Stimulated activated CD8-positive, alpha-beta memory T cell treated with anti-CD3 and anti-CD28 coated beads, Interleukin-7, amount 100 ng/mL, for 4 hours (primary cell): ENCODE results near the gene PRKG2.

Source experiments
- DNase-seq, 2 donors: peaks; one replicate each; pipeline ENCODE4 v3.0.0-alpha.2; 2020; ENCODE audit warnings: low read depth in 2 of 2

PRKG2 gene

GRCh38 chr4:81102107-81102506 lies 112.9 kb downstream of the PRKG2 start:
- DNase-seq, result no peak

- DNase-seq, result no peak
These were observed 118.5 kb downstream of the PRKG2 start for GRCh38 chr4:81096566-81096965.

GRCh38 chr4:81095389-81095788 lies 119.6 kb downstream of the PRKG2 start:
- DNase-seq, result no peak

GRCh38 chr4:81093720-81094401 lies 121.2 kb downstream of the PRKG2 start:
- no peak for DNase-seq

GRCh38 chr4:81085979-81086378 lies 129.0 kb downstream of the PRKG2 start:
- DNase-seq, result no peak

GRCh38 chr4:81085291-81085690 lies 129.7 kb downstream of the PRKG2 start:
- no peak for DNase-seq

- DNase-seq, result no peak
These were observed 130.4 kb downstream of the PRKG2 start for GRCh38 chr4:81084634-81085033.

GRCh38 chr4:81084029-81084428 lies 131.0 kb downstream of the PRKG2 start:
- DNase-seq, result no peak

GRCh38 chr4:81081156-81081555 lies 133.9 kb downstream of the PRKG2 start:
- no peak for DNase-seq

GRCh38 chr4:81071013-81071412 lies 144.0 kb downstream of the PRKG2 start:
- DNase-seq, result no peak

GRCh38 chr4:81069706-81070331 lies 145.2 kb downstream of the PRKG2 start:
- peak in 1 of 2 donors; percentile 38 for DNase-seq

- no peak for DNase-seq
These were observed 149.6 kb downstream of the PRKG2 start for GRCh38 chr4:81065446-81065845.

- no peak for DNase-seq
These were observed 153.0 kb downstream of the PRKG2 start for GRCh38 chr4:81062001-81062400.

- DNase-seq, result no peak
These were observed 153.7 kb downstream of the PRKG2 start for GRCh38 chr4:81061344-81061730.

- no peak for DNase-seq
These were observed 154.3 kb downstream of the PRKG2 start for GRCh38 chr4:81060587-81061343.

GRCh38 chr4:81058621-81059020 lies 156.4 kb downstream of the PRKG2 start:
- no peak for DNase-seq

- no peak for DNase-seq
These were observed 162.6 kb downstream of the PRKG2 start for GRCh38 chr4:81052119-81053068.

GRCh38 chr4:81049907-81050306 lies 165.1 kb downstream of the PRKG2 start:
- no peak for DNase-seq

GRCh38 chr4:81049330-81049729 lies 165.7 kb downstream of the PRKG2 start:
- DNase-seq, result no peak

GRCh38 chr4:81042578-81043365 lies 172.2 kb downstream of the PRKG2 start:
- no peak for DNase-seq
